GM10266 (cell line): Measurements from ENCODE around the gene RING1.

ENCODE experiments used
- DNase-seq: peaks from one replicate; pipeline ENCODE4 v3.0.0; 2012; ENCODE audit errors: extremely low spot score
- CTCF ChIP-seq: IDR thresholded peaks from 2 replicates; pipeline ENCODE4 v1.5.1; 2012; ENCODE audit warnings: mild to moderate bottlenecking, low read depth; ENCODE audit not compliant: control insufficient read depth, insufficient read depth; ENCODE audit errors: missing control alignments

The RING1 gene

DNA sequence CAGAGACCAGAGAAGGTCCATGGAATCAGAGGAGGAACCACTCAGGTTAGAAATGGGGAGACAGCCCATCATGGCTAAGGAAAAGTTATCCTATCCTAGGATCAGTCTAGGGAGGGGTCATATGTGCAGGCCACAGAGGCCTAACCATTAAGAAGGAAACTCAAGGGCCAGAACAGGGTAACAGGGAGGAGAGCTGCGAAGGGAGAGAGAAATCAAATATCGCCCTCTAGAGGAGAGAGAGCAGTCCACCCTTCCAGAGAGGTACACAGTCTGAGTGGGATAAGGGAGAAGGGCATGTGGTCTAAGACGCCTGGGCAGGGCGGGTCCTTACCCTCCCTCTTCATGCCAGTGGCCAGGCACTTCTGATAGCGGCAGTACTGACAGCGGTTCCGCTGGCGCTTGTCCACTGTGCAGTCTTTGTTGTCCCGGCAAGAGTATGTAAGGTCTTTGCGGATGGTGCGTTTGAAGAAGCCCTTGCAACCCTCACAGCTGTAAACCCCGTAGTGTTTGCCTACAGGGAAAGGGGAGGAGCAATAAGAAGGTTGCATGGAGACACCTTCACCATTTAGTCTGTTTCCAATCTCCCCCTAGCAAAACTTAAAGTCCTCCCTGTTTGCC is 10.8 kb upstream of the RING1 start:
- TF ChIP-seq CTCF = peak; percentile 74
- peak; percentile 83 for DNase-seq

- TF ChIP-seq CTCF = no peak
- no peak for DNase-seq
Observed at GRCh38 chr6:33198159-33198852, 10.0 kb upstream of the RING1 start.

DNA sequence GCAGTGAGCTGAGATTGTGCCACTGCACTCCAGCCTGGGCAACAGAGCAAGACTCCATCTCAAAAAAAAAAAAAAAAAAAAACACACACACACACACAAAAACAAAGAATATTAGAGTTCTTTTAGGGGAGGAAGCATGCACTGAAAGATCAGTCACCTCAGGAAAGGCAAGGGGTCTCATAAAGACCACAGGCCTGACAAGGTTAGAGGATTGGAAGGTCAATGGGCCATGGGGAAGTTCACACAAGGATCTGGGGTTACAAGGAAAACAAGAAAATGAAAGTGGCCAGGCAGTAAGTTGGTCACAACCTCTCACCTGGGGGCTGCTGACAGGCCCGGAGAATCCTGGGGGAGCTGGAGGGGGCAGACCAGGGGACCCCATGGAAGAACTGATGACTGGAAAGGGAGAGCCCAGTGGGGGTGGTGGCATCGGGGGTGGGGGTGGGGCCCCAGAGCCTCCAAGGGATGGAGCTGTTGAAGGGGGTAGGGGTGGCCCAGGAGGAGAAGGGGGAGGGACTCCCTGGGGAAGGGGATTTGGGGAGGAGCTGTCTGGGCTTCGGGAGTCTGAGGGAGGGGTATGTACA is 9.4 kb upstream of the RING1 start:
- TF ChIP-seq CTCF = no peak

GRCh38 chr6:33199687-33200218 is 8.5 kb upstream of the RING1 start:
- DNase-seq = peak; percentile 89
- TF ChIP-seq CTCF = no peak

More for the DNA sequence above, 9.4 kb upstream of the RING1 start:
- DNase-seq = no peak

DNA sequence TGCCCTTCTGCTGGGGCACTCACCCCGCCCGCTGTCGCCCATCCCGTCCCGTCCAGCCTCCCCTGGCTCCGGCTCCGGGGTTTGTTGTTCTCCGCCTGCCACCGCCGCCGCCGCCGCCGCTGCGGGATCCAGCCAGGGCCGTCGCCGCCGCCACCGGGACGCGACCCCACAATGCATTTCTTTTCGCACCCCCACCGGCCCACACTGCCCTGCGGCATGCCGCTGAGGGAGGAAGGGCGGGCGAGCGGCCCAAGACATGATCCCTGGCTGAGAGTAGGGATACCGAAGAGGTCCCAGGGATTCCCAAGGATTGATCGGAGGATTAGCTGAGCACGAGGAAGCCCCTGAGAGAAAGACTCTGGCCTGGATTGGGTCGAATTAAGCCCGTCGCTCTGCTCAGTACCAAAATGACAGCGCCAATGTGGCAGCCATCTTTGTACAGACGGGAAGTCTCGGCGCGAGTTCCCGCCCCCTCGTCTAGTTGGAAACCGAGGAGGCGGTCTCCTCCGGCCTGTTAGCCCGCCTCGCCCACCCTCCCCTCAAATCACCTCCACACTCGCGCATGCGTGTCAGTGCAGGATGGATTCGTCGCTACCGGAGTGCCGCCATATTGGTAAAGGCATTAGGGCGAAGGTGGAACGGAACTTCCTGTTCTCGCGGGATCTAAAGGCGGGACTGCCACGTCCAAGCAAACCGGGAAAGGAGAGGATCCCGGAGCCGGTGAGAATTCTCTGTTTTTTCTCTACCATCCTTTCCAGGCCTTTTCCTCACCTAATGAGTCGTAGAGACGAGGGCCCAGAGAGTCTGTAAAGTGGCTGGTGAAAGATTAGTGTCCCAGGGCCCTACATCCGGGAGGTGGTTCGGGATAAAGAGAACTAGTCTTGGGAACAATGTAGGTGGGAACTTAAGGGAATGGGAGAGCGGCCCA is 7.8 kb upstream of the RING1 start, which contains the start of the genes RXRB and SLC39A7:
Gene RXRB, minus strand, starts transcription at position 447 of the 928 bp plus-strand sequence. Its CDS starts 189 bp downstream, at position 258.
Gene SLC39A7, plus strand, starts transcription at position 649 of the 928 bp plus-strand sequence. CDS start 379 bp downstream, outside the sequence.
- TF ChIP-seq CTCF = no peak
- DNase-seq = peak; percentile 99

DNA sequence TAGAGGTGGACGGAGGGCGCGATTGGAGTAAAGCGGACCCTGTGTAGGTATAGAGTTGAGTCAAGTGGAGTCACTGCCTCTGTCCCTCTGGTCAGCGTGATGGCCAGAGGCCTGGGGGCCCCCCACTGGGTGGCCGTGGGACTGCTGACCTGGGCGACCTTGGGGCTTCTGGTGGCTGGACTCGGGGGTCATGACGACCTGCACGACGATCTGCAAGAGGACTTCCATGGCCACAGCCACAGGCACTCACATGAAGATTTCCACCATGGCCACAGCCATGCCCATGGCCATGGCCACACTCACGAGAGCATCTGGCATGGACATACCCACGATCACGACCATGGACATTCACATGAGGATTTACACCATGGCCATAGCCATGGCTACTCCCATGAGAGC is 7.2 kb upstream of the RING1 start:
- DNase-seq = no peak
- peak; percentile 23 for TF ChIP-seq CTCF
